Caco-2 (cell line): ENCODE measurements around the gene STAG1. TPM values are rescaled to one million over a fixed set of nuclear protein-coding genes. Genes with fewer than 3 reads are reported as not detected.
A peak's percentile ranks its signal among the peaks of the same experiment; 100 is the strongest.

Experiments
- BruUV-seq: library from RNA; stranded (reverse); fragments of 400-500 nt; replicated peaks from 2 replicates; lab custom pipeline; 2021; lab: Mats Ljungman, UMichigan
- CTCF ChIA-PET: fragments of 300-600 bp; sonication (Branson Sonifier 250); formaldehyde crosslinking; loops from one replicate; lab custom pipeline; 2022; ENCODE audit warnings: antibody characterized with exemption; lab: Charles Lee
- POLR2A ChIA-PET: fragments of 300-600 bp; sonication (Branson Sonifier 250); formaldehyde crosslinking; loops from one replicate; lab custom pipeline; 2022; ENCODE audit warnings: antibody characterized with exemption; lab: Charles Lee
- DNase-seq, 2 experiments: peaks; one replicate each; pipeline versions ENCODE4 v3.0.0 to v3.0.0-alpha.2; 2020 to 2022
- H3K27me3 ChIP-seq: replicated peaks from 2 replicates; pipeline ENCODE4 v1.6.0; 2011; ENCODE audit warnings: low read length; ENCODE audit not compliant: control insufficient read depth, insufficient read depth
- H3K36me3 ChIP-seq: 2 replicates; pipeline ENCODE4 v1.5.1; 2011; ENCODE audit warnings: low read length; ENCODE audit not compliant: control insufficient read depth, insufficient read depth
- H3K4me1 ChIP-seq: fragments of 250-450 bp; sonication (Bioruptor Pico); 2 replicates; pipeline ENCODE4 v1.5.1; 2020; ENCODE audit warnings: mild to moderate bottlenecking
- H3K4me3 ChIP-seq: 2 replicates; pipeline ENCODE4 v1.5.1; 2011; ENCODE audit warnings: low read depth, mild to moderate bottlenecking, control low read depth, low read length
- H3K9me3 ChIP-seq: fragments of 250-450 bp; sonication (Bioruptor Pico); 2 replicates; pipeline ENCODE4 v1.5.1; 2020; ENCODE audit warnings: mild to moderate bottlenecking, moderate library complexity
- H3K27ac Mint-ChIP-seq: one replicate; pipeline ENCODE4 v1.8.0; 2022; ENCODE audit warnings: mixed read lengths; ENCODE audit not compliant: unreplicated experiment
- H3K27me3 Mint-ChIP-seq: one replicate; pipeline ENCODE4 v1.8.0; 2022; ENCODE audit warnings: mixed read lengths; ENCODE audit not compliant: insufficient read depth, unreplicated experiment
- H3K36me3 Mint-ChIP-seq: one replicate; pipeline ENCODE4 v1.8.0; 2022; ENCODE audit warnings: mild to moderate bottlenecking, mixed read lengths; ENCODE audit not compliant: insufficient read depth, unreplicated experiment
- H3K4me1 Mint-ChIP-seq: one replicate; pipeline ENCODE4 v1.8.0; 2022; ENCODE audit warnings: low read depth, mixed read lengths; ENCODE audit not compliant: unreplicated experiment
- H3K4me3 Mint-ChIP-seq: one replicate; pipeline ENCODE4 v1.8.0; 2022; ENCODE audit warnings: mild to moderate bottlenecking, moderate library complexity, mixed read lengths; ENCODE audit not compliant: unreplicated experiment
- H3K9me3 Mint-ChIP-seq: one replicate; pipeline ENCODE4 v1.8.0; 2022; ENCODE audit warnings: mixed read lengths; ENCODE audit not compliant: unreplicated experiment
- CTCF ChIP-seq, 2 experiments: fragments of 200-600 bp in 1 of 2; IDR thresholded peaks; 1 replicate in 1 of 2; 2 replicates in 1 of 2; pipeline versions ENCODE4 v1.5.1 to v1.8.0; 2011 to 2022; ENCODE audit warnings: antibody characterized with exemption in 1 of 2, control low read depth in 1 of 2, inconsistent platforms in 1 of 2, low read depth in 1 of 2, low read length in 1 of 2, mild to moderate bottlenecking in 1 of 2, moderate library complexity in 1 of 2; ENCODE audit not compliant: insufficient read depth in 1 of 2, severe bottlenecking in 1 of 2, unreplicated experiment in 1 of 2
- intact Hi-C: fragments of 100-400 bp; cut with micrococcal nuclease; formaldehyde crosslinking; loops from one replicate; pipeline ENCODE4 v1.10.0; 2022; ENCODE audit not compliant: unreplicated experiment
- total RNA-seq: library from RNA; stranded (reverse); gene quantifications from 2 replicates; pipeline ENCODE4 v1.2.3, GENCODE V29; 2022

Gene STAG1
- total RNA-seq, 1 experiment from 2014 or later: 37.5 TPM

DNA sequence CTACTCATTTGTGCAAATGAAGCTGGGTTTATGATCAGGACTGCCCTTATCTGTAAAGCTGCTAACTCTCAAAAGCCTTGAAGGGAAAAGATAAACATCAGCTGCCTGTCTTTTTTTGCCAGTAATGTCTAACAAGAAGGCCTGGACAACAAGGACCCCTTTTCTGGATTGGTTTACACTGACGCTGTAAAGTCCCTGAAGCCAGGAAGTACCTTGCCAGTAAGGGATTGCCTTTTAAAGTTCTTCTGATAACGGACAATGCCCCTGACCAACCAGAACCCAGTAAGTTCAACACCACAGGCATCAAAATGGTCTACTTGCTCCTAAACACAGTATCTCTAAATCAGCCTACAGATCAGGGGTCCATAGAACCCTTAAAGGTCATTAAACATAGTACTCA lies 324.0 kb downstream of the STAG1 start:
- Histone ChIP-seq H3K4me3 (no peak overlapping the region), H3K9me3 (no peaks in the 10 kb centered on the region), H3K36me3 (no peaks in the 10 kb centered on the region), H3K4me1 (peaks cover 10% of the 10 kb centered on the region; the same call in 1 of the 2 replicates), H3K27me3 (no peaks in the 10 kb centered on the region)
- peaks cover 10% of the 10 kb centered on the region for H3K4me1 Mint-ChIP-seq
- peak; percentile 30 to 59 for DNase-seq
- no peak overlapping the region for H3K4me3 Mint-ChIP-seq
- intact Hi-C loops: no loop called here
- ChIA-PET POLR2A (interaction anchor here (0.7 kb wide), 1 partner anchor 140 kb away, joined by 8 read pairs; no protein-coding TSS in a partner anchor), CTCF (interaction anchor here (0.7 to 1.5 kb wide), 2 partner anchors 324 to 349 kb away, joined by 3 read pairs; partner anchors contain the start of gene STAG1)
- H3K27ac Mint-ChIP-seq: no peak overlapping the region
- H3K9me3 Mint-ChIP-seq: no peaks in the 10 kb centered on the region
- H3K27me3 Mint-ChIP-seq: no peaks in the 10 kb centered on the region
- no peak for TF ChIP-seq CTCF (IDR thresholded peaks at IDR 0.05; ENCODE audit: insufficient read depth in 1 of 2, low read depth in 1 of 2, low read length in 1 of 2, severe bottlenecking in 1 of 2, unreplicated experiment in 1 of 2)
- H3K36me3 Mint-ChIP-seq: peaks cover 18% of the 10 kb centered on the region
- BruUV-seq: no TSS peak

GRCh38 chr3:136427236-136427635 lies 324.9 kb downstream of the STAG1 start:
- no TSS peak for BruUV-seq
- Histone ChIP-seq H3K27me3 (no peaks in the 10 kb centered on the region), H3K36me3 (no peaks in the 10 kb centered on the region), H3K4me1 (peaks cover 10% of the 10 kb centered on the region; the same call in 1 of the 2 replicates), H3K4me3 (no peak overlapping the region), H3K9me3 (no peaks in the 10 kb centered on the region)
- Mint-ChIP-seq H3K4me1 (peaks cover 10% of the 10 kb centered on the region), H3K9me3 (no peaks in the 10 kb centered on the region), H3K36me3 (peaks cover 18% of the 10 kb centered on the region), H3K27me3 (no peaks in the 10 kb centered on the region), H3K4me3 (no peak overlapping the region), H3K27ac (no peak overlapping the region)
- CTCF ChIA-PET: interaction anchor here (1.5 kb wide), 1 partner anchor 325 kb away, joined by 3 read pairs; the partner anchor contains the start of gene STAG1
- no peak for TF ChIP-seq CTCF (IDR thresholded peaks at IDR 0.05; ENCODE audit: insufficient read depth in 1 of 2, low read depth in 1 of 2, low read length in 1 of 2, severe bottlenecking in 1 of 2, unreplicated experiment in 1 of 2)
- no peak for DNase-seq
- intact Hi-C loops: no loop called here
- POLR2A ChIA-PET: interaction anchor here (0.7 kb wide), 1 partner anchor 141 kb away, joined by 8 read pairs; no protein-coding TSS in a partner anchor

DNA sequence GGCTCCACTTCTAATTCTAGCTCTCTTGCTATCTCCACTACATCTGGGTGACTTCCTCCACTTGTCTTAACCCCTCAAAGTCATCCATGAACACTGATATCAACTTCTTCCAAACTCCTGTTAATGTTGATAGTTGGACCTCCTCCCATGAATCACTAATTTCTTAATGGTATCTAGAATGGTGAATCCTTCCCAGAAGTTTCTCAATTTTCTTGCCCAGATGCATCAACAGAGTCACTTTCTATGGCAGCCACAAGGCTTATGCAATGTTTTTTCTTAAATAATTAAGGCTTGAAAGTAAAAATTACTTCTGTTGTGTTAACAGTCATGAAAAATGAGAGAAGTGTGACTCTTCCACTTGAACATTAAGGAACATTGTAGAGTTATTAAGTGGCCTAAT lies 337.7 kb downstream of the STAG1 start:
- no peaks in the 10 kb centered on the region for H3K4me1 Mint-ChIP-seq
- no peak for DNase-seq
- BruUV-seq: no TSS peak
- H3K4me3 Mint-ChIP-seq: no peak overlapping the region
- intact Hi-C loops: no loop called here
- no peak for TF ChIP-seq CTCF (IDR thresholded peaks at IDR 0.05; ENCODE audit: insufficient read depth in 1 of 2, low read depth in 1 of 2, low read length in 1 of 2, severe bottlenecking in 1 of 2, unreplicated experiment in 1 of 2)
- H3K27ac Mint-ChIP-seq: no peak overlapping the region
- ChIA-PET POLR2A (no interaction called here), CTCF (no interaction called here)
- peaks cover 15% of the 10 kb centered on the region for H3K36me3 Mint-ChIP-seq
- no peaks in the 10 kb centered on the region for H3K9me3 Mint-ChIP-seq
- Histone ChIP-seq H3K36me3 (no peaks in the 10 kb centered on the region), H3K9me3 (no peaks in the 10 kb centered on the region), H3K27me3 (no peaks in the 10 kb centered on the region), H3K4me1 (no peaks in the 10 kb centered on the region), H3K4me3 (no peak overlapping the region)
- H3K27me3 Mint-ChIP-seq: no peaks in the 10 kb centered on the region
